NCI-H345 (cell line): ENCODE data around the gene CSAG1.
"Not testable (repeated sequence)": the region's sequence is repeated elsewhere in the genome, so short reads cannot be mapped to it uniquely, and the experiment has no call there.

ENCODE experiments used
- DNase-seq: peaks from one replicate; lab custom pipeline; 2025; lab: John Stamatoyannopoulos, UW

The CSAG1 gene

GRCh38 chrX:152733261-152733975, at the start of gene CSAG1, which contains the start of gene MAGEA12:
Gene CSAG1, minus strand, starts transcription at chrX:152733721. Its CDS starts 1,261 bp downstream, at chrX:152732460.
Gene MAGEA12, plus strand, starts transcription at chrX:152733757. Its CDS starts 2,405 bp downstream, at chrX:152736162.
- DNase-seq, result no peak

DNA sequence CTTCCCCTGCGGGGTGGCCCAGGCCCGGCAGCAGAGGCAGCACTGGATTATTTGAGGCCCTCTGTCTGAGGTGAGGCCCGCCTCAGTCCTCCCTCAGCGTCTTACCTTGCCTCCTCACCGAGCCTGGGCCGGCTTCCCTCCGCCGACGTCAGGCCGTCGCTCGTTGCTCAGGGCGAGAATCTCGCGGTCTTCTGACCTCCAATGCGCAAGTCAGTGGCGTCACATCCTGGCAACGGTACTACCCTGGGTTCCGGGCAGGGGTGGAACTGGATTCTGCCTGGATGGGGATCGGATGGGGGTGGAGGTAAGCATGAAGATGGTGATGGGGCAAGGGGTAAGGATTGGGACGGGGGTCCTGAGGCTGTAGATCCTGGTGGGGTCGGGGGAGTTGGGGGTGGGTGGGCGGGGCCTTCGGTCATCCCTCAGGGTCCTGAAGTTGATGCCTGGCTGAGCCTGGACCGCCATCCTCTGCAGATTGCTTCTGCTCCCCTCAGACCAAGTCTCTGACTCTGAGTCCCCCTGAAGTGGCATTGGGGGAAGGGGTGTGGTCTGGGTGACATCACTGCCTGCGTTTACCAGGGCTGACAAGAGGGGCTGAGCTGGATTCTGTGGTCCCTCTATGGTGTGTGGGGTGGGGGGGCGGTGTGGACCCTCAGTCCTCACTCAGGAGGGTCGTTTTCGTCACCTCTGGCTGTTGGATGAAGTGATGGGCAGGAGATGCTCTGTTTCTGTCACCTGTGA, 36.2 kb upstream of the CSAG1 start, which contains the start of gene MAGEA6:
MAGEA6 (minus strand) TSS at position 141 of the 741 bp plus-strand sequence. CDS start 2,039 bp downstream, outside the sequence.
- not testable (repeated sequence) for DNase-seq

DNA sequence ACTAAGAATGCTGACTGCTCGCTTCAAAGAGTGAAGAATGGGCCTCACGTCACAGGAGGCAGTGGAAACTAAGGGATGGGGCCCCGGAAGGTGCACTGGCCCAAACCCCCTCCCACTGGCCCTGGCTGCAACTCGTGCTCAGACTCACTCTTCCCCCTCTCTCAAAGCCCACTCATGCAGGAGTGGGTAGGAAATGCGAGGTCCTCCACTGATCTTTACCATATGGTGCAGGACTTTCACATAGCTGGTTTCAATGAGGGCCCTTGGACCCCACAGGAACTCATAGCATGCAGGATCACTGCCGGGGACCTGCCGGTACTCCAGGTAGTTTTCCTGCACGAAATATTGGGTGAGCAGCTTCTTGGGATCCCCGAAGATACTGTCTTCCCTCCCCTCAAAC, 33.0 kb upstream of the CSAG1 start:
- not testable (repeated sequence) for DNase-seq

GRCh38 chrX:152761582-152761981, 28.1 kb upstream of the CSAG1 start:
- not testable (repeated sequence) for DNase-seq

DNA sequence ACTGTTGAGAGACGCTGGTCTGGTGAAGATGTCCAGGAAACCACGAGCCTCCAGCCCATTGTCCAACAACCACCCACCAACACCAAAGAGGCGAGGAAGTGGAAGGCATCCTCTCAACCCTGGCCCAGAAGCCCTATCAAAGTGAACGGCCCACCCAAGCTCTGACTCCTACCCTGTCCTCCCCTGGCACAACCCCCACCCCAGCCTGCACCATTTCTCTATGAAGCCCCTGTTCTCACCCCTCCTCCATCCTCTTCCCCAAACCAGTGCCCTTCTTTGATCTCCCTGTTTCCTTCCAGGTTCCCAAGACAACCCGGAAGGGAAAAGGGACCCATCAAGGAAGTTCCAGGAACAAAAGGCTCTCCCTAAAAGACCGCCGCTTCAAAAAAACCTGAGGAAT, 26.0 kb upstream of the CSAG1 start:
- not testable (repeated sequence) for DNase-seq

- not testable (repeated sequence) for DNase-seq
Observed at GRCh38 chrX:152758918-152759317, 25.4 kb upstream of the CSAG1 start, which contains the start of gene CSAG3. Gene CSAG3, plus strand, starts transcription at chrX:152759218.

GRCh38 chrX:152754871-152755270, 21.4 kb upstream of the CSAG1 start:
- DNase-seq, result not testable (repeated sequence)

- DNase-seq, result not testable (repeated sequence)
Observed at GRCh38 chrX:152753686-152754650, 20.4 kb upstream of the CSAG1 start, which contains the start of gene MAGEA2. Gene MAGEA2, minus strand, starts transcription at chrX:152753842. Its CDS starts 2,479 bp downstream, at chrX:152751363.

DNA sequence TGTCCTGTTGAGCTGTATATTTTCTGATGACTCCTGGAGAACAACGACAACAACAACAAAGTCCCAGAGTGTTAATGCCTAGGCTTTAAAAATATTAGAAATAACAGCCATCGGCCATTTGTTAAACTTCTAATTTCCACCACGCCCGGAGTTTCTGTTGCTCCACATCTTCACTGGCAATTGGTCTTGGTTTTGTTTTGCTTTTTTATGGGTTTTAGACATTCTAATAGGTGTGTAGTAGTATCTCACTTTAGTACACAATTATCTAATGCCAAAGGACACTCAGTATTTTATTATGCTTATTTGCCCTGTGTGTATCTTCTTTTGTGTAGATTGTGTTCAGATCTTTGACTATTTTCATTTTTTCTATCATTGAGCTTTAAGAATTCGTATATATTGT, 5.0 kb upstream of the CSAG1 start:
- DNase-seq, result no peak

GRCh38 chrX:152736528-152736927, 3.0 kb upstream of the CSAG1 start:
- not testable (repeated sequence) for DNase-seq

DNA sequence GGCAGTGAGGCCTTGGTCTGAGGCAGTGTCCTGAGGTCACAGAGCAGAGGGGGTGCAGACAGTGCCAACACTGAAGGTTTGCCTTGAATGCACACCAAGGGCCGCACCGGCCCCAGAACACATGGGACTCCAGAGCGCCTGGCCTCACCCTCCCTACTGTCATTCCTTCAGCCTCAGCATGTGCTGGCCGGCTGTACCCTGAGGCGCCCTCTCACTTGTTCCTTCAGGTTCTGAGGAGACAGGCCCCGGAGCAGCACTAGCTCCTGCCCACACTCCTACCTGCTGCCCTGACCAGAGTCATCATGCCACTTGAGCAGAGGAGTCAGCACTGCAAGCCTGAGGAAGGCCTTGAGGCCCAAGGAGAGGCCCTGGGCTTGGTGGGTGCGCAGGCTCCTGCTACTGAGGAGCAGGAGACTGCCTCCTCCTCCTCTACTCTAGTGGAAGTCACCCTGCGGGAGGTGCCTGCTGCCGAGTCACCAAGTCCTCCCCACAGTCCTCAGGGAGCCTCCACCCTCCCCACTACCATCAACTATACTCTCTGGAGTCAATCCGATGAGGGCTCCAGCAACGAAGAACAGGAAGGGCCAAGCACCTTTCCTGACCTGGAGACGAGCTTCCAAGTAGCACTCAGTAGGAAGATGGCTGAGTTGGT, 2.5 kb upstream of the CSAG1 start:
- DNase-seq, result no peak

DNA sequence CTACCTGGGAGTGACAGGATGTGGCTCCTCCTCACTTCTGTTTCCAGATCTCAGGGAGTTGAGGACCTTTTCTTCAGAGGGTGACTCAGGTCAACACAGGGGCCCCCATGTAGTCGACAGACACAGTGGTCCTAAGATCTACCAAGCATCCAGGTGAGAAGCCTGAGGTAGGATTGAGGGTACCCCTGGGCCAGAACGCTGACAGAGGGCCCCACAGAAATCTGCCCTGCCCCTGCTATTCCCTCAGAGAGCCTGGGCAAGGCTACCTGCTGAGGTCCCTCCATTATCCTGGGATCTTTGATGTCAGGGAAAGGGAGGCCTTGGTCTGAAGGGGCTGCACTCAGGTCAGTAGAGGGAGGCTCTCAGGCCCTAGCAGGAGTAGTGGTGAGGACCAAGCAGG, 1.6 kb upstream of the CSAG1 start:
- no peak for DNase-seq

DNA sequence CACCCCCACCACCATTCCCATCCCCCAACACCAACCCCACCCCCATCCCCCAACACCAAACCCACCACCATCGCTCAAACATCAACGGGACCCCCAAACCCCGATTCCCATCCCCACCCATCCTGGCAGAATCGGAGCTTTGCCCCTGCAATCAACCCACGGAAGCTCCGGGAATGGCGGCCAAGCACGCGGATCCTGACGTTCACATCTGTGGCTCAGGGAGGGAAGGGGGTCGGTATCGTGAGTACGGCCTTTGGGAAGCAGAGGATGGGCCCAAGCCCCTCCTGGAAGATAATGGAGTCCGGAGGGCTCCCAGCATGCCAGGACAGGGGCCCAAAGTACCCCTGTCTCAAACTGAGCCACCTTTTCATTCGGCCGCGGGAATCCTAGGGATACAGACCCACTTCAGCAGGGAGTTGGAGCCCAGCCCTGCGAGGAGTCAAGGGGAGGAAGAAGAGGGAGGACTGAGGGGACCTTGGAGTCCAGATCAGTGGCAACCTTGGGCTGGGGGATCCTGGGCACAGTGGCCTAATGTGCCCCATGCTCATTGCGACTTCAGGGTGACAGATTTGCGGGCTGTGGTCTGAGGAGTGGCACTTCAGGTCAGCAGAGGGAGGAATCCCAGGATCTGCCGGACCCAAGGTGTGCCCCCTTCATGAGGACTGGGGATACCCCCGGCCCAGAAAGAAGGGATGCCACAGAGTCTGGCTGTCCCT, 780 bp upstream of the CSAG1 start:
- DNase-seq, result not testable (repeated sequence)

DNA sequence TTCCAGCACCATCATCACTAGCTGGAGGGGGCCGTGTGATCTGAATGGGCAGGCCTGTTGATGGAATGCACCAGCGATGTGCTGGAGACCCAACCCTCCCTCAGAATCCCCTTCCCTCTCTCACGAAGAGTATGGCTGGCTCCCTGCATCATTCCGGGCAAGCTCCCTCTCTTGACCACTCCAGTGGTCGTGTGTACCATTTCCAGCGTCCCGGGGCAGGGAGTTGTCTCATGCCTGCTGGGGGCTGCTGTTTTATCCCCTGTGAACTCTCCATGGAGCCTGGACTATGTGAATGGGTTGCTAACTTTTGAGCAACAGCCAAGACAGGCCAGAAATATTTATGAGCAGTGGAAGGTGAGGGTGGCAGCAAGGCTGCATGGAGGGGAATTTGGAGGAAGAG, 8.1 kb downstream of the CSAG1 start:
- no peak for DNase-seq

- DNase-seq, result not testable (repeated sequence)
Observed at GRCh38 chrX:152713815-152714787, 19.4 kb downstream of the CSAG1 start, which contains the start of gene MAGEA2B. Gene MAGEA2B, plus strand, starts transcription at chrX:152714628. Its CDS starts 2,479 bp downstream, at chrX:152717107.

GRCh38 chrX:152713195-152713594, 20.3 kb downstream of the CSAG1 start:
- DNase-seq, result not testable (repeated sequence)

DNA sequence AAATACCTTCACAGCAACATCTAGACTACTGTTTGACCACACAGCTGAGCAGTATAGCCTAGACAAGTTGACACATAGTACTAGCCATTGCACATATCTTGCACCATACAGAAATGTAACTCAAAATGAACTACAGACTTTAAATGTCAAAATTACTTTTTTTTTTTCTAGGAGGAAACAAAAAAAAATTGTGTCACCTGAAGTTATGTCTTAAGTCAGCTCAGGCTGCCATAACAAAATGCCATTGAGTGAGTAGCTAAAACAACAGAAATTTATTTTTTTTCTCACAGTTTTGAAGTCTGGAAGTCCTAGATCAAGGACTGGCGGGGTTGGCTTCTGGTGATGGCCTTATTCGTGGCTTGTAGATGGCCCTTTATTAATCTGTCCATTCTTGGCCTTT, 24.3 kb downstream of the CSAG1 start, which contains the start of gene CSAG2:
CSAG2 (minus strand) TSS at position 101 of the 400 bp plus-strand sequence. CDS start 161 bp downstream, outside the sequence.
- DNase-seq, result not testable (repeated sequence)

- DNase-seq, result not testable (repeated sequence)
Observed at GRCh38 chrX:152706500-152706899, 27.0 kb downstream of the CSAG1 start.

DNA sequence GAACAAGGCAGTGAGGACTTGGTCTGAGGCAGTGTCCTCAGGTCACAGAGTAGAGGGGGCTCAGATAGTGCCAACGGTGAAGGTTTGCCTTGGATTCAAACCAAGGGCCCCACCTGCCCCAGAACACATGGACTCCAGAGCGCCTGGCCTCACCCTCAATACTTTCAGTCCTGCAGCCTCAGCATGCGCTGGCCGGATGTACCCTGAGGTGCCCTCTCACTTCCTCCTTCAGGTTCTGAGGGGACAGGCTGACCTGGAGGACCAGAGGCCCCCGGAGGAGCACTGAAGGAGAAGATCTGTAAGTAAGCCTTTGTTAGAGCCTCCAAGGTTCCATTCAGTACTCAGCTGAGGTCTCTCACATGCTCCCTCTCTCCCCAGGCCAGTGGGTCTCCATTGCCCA, 33.1 kb downstream of the CSAG1 start:
- DNase-seq, result not testable (repeated sequence)
